Measurements from ENCODE around the gene LAMTOR3.
"Not testable (repeated sequence)": the region's sequence is repeated elsewhere in the genome, so short reads cannot be mapped to it uniquely, and the experiment has no call there.

The LAMTOR3 gene

DNA sequence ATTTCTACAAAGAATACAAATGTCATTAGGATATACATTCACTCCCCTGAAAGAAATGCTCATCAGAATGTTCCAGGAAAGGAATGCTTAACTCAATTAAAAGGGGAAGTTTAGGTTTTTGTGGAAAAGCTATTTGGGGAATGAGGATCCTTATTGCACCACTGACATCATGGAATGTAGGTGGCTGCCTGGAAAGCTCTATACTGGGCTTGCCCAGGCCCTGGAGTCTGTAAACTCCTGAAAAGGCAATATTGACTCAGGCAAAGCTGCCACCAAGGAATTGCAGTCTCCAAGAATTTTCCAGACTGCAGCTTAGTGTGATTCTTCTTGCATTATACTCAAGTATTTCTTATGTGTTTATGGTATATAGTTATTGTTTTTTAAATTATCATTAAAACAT, 61.9 kb downstream of the LAMTOR3 start:
- no peak for DNase-seq (ENCODE audit: low read depth in 2 of 2)

DNA sequence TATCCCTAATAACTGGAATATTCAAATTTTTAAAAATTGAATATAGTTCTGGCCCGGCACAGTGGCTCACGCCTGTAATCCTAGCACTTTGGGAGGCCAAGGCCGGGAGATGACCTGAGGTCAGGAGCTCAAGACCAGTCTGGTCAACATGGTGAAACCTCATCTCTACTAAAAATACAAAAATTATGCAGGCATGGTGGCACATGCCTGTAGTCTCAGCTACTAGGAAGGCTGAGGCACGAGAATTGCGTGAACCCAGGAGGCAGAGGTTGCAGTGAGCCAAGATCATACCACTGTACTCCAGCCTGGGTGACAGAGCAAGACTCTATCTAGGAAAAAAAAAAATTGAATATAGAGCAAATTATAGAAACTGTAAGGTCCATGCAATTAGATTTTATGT, 64.2 kb downstream of the LAMTOR3 start:
- DNase-seq (ENCODE audit: low read depth in 2 of 2): not testable (repeated sequence)

DNA sequence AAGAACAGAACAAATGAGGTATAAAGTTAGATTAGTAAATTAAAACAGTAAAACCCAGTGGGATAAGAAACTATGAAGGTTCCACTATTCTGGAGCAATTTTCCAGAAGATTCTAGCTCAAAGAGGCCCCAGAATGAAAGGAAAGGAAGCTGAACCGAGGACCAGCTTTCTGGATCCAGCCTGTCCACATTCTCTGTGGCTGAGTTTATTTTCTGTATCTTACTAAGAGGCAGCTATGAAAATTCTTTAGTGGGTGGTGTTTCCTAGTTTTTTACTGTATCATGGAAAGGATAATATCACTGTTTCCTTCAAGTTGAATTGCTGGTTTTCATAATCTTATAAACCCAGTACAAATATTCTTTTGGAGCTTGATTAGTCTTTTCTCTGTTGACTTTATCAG, 65.8 kb downstream of the LAMTOR3 start:
- DNase-seq (ENCODE audit: low read depth in 2 of 2): no peak

All from activated CD8-positive, alpha-beta memory T cell treated with anti-CD3 and anti-CD28 coated beads for 4 hours (primary cell).